Measurements from ENCODE around the gene WDR37. TPM values are rescaled to one million over a fixed set of nuclear protein-coding genes. Genes with fewer than 3 reads are reported as not detected.

Gene WDR37
- total and polyA plus RNA-seq, 9 of the 15 experiments (the other 6 are each of a cell fraction or from before 2014, with no cell fraction given): 2.3 to 11.6 (median 6.7) TPM

DNA sequence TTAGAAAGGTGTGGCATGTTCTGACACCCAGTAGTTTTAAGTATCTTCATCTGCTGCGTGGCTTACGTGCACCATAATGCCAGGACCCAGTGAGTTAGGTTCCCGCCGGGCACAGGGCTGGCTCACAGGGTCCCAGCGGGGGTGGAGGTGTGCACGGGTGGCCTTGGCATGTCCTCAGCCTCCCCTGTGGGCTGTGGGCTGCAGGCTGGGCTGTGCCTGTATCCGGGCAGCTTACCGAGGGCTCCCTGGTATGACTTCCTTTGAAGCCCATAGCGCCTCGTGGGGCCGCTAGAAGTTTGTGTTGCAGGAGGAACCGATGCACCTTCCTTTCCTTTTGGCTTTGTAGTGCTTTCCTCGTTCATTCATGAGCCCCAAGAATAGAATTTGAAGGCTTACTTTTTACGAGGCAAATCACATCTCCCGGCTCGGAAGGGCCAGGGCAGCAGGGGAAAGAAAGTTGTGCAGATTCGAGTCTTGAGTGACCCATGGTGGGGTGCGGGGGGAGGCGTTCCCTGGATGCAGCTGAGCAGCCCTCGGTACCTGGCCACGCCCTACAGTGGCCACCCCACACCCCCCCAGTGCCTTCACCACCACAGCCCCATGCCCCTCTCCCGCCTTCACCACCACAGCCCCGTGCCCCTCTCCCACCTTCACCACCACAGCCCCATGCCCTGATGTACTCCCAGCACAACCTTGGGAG, 113.2 kb downstream of the WDR37 start:
- ATAC-seq (no peak), FAIRE-seq (no peak), DNase-seq (ENCODE audit: extremely low read depth in 1 of 4, low spot score in 3 of 4) (no peak)
- POLR2A ChIA-PET: interaction anchor here (0.5 to 1.6 kb wide), 2 partner anchors 12 to 87 kb away, joined by 3 to 4 read pairs; no protein-coding TSS in a partner anchor
- Histone ChIP-seq H2AFZ (ENCODE audit: low read depth, low read length) (no peak overlapping the region), H3K9ac (ENCODE audit: insufficient read depth in 1 of 2, low read depth in 2 of 2, low read length in 2 of 2) (no peak overlapping the region), H3K36me3 (ENCODE audit: control insufficient read depth, insufficient read depth, low read length) (peaks cover 5% of the 10 kb centered on the region), H3K4me3 (no peak overlapping the region), H3K4me2 (ENCODE audit: insufficient read depth, low read length) (no peak overlapping the region), H3K4me1 (replicated peaks in 1 of 2; ENCODE audit: control insufficient read depth in 2 of 2, insufficient read depth in 2 of 2, low read length in 2 of 2) (peaks cover 0 to 10% of the 10 kb centered on the region in 2 experiments; a peak in 1 of 5 replicates), H3K27ac (ENCODE audit: extremely low read depth, low read depth, low read length) (no peak overlapping the region), H4K20me1 (replicated peaks; ENCODE audit: control insufficient read depth, insufficient read depth, low read length) (peaks cover 32% of the 10 kb centered on the region), H3K9me3 (replicated peaks; ENCODE audit: control insufficient read depth, insufficient read depth, low read depth, low read length) (peaks cover 3% of the 10 kb centered on the region; the same call in 1 of the 2 replicates), H3K79me2 (ENCODE audit: control insufficient read depth, insufficient read depth, low read length) (no peaks in the 10 kb centered on the region), H3K27me3 (ENCODE audit: control insufficient read depth in 2 of 2, insufficient read depth in 2 of 2, low read length in 2 of 2) (peaks cover 38 to 64% of the 10 kb centered on the region in 2 experiments), H3K9me1 (ENCODE audit: control insufficient read depth, insufficient read depth, low read length) (peaks cover 6% of the 10 kb centered on the region)
- TF ChIP-seq CCNT2 (IDR thresholded peaks at IDR 0.05; ENCODE audit: borderline replicate concordance, extremely low read depth, insufficient read length, low read depth, low read length): no peak
- TF ChIP-seq EGR1 (conservative IDR thresholded peaks at IDR 0.05): no peak
- no peak for TF ChIP-seq ZNF280B (CRISPR knock-in tag; IDR thresholded peaks at IDR 0.05)
- no peak for TF ChIP-seq ZFX (CRISPR knock-in tag; IDR thresholded peaks at IDR 0.05)
- TF ChIP-seq POLR2G (IDR thresholded peaks at IDR 0.05; ENCODE audit: low read depth, low read length): peak; percentile 11; the same call in 1 of the 2 replicates
- no peak for TF ChIP-seq STAG1 (CRISPR knock-in tag; IDR thresholded peaks at IDR 0.05; ENCODE audit: borderline replicate concordance)
- no TSS peak for BruUV-seq (replicated peaks)
- in situ Hi-C loops (cut with MboI): no loop called here
- intact Hi-C loops (cut with micrococcal nuclease): no loop called here
- CTCF ChIA-PET (ENCODE audit: low intra/inter-chr PET ratio): no interaction called here
- WGBS (ENCODE audit: insufficient coverage, low coverage, missing lambda C conversion rate): 10% methylated on average over 20 of the region's 23 CpGs

Measured in K562 (cell line).